Calu3 (cell line): ENCODE results near the gene RAPSN. TPM values are rescaled to one million over a fixed set of nuclear protein-coding genes. Genes with fewer than 3 reads are reported as not detected.

ENCODE experiments used
- BruUV-seq: library from RNA; stranded (reverse); fragments of 400-500 nt; replicated peaks from 2 replicates; lab custom pipeline; 2021; lab: Mats Ljungman, UMichigan
- CTCF ChIA-PET: fragments of 300-600 bp; sonication (Branson Sonifier 250); formaldehyde crosslinking; loops from one replicate; lab custom pipeline; 2022; ENCODE audit warnings: antibody characterized with exemption; lab: Charles Lee
- DNase-seq: peaks from one replicate; pipeline ENCODE4 v3.0.0; 2022
- H3K27ac Mint-ChIP-seq: one replicate; pipeline ENCODE4 v1.8.0; 2022; ENCODE audit warnings: mixed read lengths; ENCODE audit not compliant: unreplicated experiment
- H3K27me3 Mint-ChIP-seq: one replicate; pipeline ENCODE4 v1.8.0; 2022; ENCODE audit warnings: mixed read lengths; ENCODE audit not compliant: unreplicated experiment
- H3K36me3 Mint-ChIP-seq: one replicate; pipeline ENCODE4 v1.8.0; 2022; ENCODE audit warnings: mild to moderate bottlenecking, moderate library complexity, mixed read lengths; ENCODE audit not compliant: insufficient read depth, unreplicated experiment
- H3K4me1 Mint-ChIP-seq: one replicate; pipeline ENCODE4 v1.8.0; 2022; ENCODE audit warnings: mild to moderate bottlenecking, low read depth, mixed read lengths; ENCODE audit not compliant: unreplicated experiment
- H3K4me3 Mint-ChIP-seq: one replicate; pipeline ENCODE4 v1.8.0; 2022; ENCODE audit warnings: mild to moderate bottlenecking, low read depth, moderate library complexity, mixed read lengths; ENCODE audit not compliant: unreplicated experiment
- H3K9me3 Mint-ChIP-seq: one replicate; pipeline ENCODE4 v1.8.0; 2022; ENCODE audit warnings: low read depth, mixed read lengths; ENCODE audit not compliant: unreplicated experiment
- CTCF ChIP-seq: fragments of 200-600 bp; IDR thresholded peaks from one replicate; pipeline ENCODE4 v1.8.0; 2022; ENCODE audit warnings: antibody characterized with exemption; ENCODE audit not compliant: unreplicated experiment
- intact Hi-C: fragments of 100-400 bp; cut with micrococcal nuclease; formaldehyde crosslinking; loops from one replicate; pipeline ENCODE4 v1.10.0; 2022; ENCODE audit not compliant: unreplicated experiment
- microRNA-seq: library from miRNA; unstranded; fragments of <30 nt; microRNA quantifications from one replicate; pipeline ENCODE4 v1.2.0, GENCODE V29; 2022
- total RNA-seq: library from RNA; stranded (reverse); gene quantifications from 2 replicates; pipeline ENCODE4 v1.2.3, GENCODE V29; 2022

RAPSN gene
- total RNA-seq, 1 experiment from 2014 or later = 1.8 TPM

- no peak for TF ChIP-seq CTCF
- no TSS peak for BruUV-seq
- CTCF ChIA-PET = no interaction called here
- Mint-ChIP-seq H3K9me3 (no peaks in the 10 kb centered on the region), H3K27ac (no peak overlapping the region), H3K4me1 (no peaks in the 10 kb centered on the region), H3K27me3 (peaks cover 8% of the 10 kb centered on the region), H3K36me3 (no peaks in the 10 kb centered on the region), H3K4me3 (no peak overlapping the region)
- no peak for DNase-seq
- intact Hi-C loops = no loop called here
Measured at GRCh38 chr11:47389577-47390421, 59.1 kb downstream of the RAPSN start.

- no peak overlapping the region for H3K27ac Mint-ChIP-seq
- no TSS peak for BruUV-seq
- intact Hi-C loops = no loop called here
- no peaks in the 10 kb centered on the region for H3K36me3 Mint-ChIP-seq
- no peaks in the 10 kb centered on the region for H3K9me3 Mint-ChIP-seq
- CTCF ChIA-PET = no interaction called here
- H3K4me1 Mint-ChIP-seq = no peaks in the 10 kb centered on the region
- TF ChIP-seq CTCF = no peak
- H3K27me3 Mint-ChIP-seq = peaks cover 8% of the 10 kb centered on the region
- H3K4me3 Mint-ChIP-seq = no peak overlapping the region
- DNase-seq = no peak
Measured at GRCh38 chr11:47388697-47389576, 60.0 kb downstream of the RAPSN start.

GRCh38 chr11:47387944-47388696 lies 60.8 kb downstream of the RAPSN start:
- CTCF ChIA-PET = no interaction called here
- Mint-ChIP-seq H3K27me3 (peaks cover 15% of the 10 kb centered on the region), H3K9me3 (no peaks in the 10 kb centered on the region), H3K4me1 (no peaks in the 10 kb centered on the region), H3K36me3 (no peaks in the 10 kb centered on the region), H3K27ac (no peak overlapping the region), H3K4me3 (no peak overlapping the region)
- intact Hi-C loops = no loop called here
- no peak for TF ChIP-seq CTCF
- no peak for DNase-seq
- BruUV-seq = no TSS peak

Small RNAs within 50 kb of the gene (microRNA-seq; reads per million reads assigned to microRNA genes)
- gene MIR4487 = not detected

Other genes with a start within 250 kb of the RAPSN start
- 18.7 and 27.8 TPM in 2 replicates for gene DDB2, start 234.2 kb downstream of the RAPSN start, total RNA-seq
- 23.5 and 30.6 TPM in 2 replicates for gene ACP2, start 200.3 kb downstream of the RAPSN start, total RNA-seq
- gene NR1H3, start 191.1 kb downstream of the RAPSN start, total RNA-seq = 11.4 and 14.2 TPM in 2 replicates
- gene MADD, start 179.0 kb downstream of the RAPSN start, total RNA-seq = 42.9 and 45.7 TPM in 2 replicates
- gene MYBPC3, start 96.4 kb downstream of the RAPSN start, total RNA-seq = not detected in 2 replicates
- not detected in 2 replicates for gene SPI1, start 70.6 kb downstream of the RAPSN start, total RNA-seq
- gene SLC39A13, start 40.5 kb downstream of the RAPSN start, total RNA-seq = 23.8 and 24.3 TPM in 2 replicates
- 154 and 173 TPM in 2 replicates for gene PSMC3, start 22.7 kb downstream of the RAPSN start, total RNA-seq
- 150 and 157 TPM in 2 replicates for gene CELF1, start 104.0 kb upstream of the RAPSN start, total RNA-seq
- 49.0 and 49.7 TPM in 2 replicates for gene PTPMT1, start 116.5 kb upstream of the RAPSN start, total RNA-seq
- 14.0 and 14.6 TPM in 2 replicates for gene KBTBD4, start 129.8 kb upstream of the RAPSN start, total RNA-seq
- gene NDUFS3, start 129.9 kb upstream of the RAPSN start, total RNA-seq = 104 and 107 TPM in 2 replicates
- gene FAM180B, start 137.5 kb upstream of the RAPSN start, total RNA-seq = not detected in 2 replicates
- not detected in 2 replicates for gene C1QTNF4, start 145.3 kb upstream of the RAPSN start, total RNA-seq
- gene MTCH2, start 193.4 kb upstream of the RAPSN start, total RNA-seq = 103 TPM in 2 replicates